ENCODE measurements around the gene ISM1. TPM values are rescaled to one million over a fixed set of nuclear protein-coding genes. Genes with fewer than 3 reads are reported as not detected.

The ISM1 gene
- total and polyA plus RNA-seq, 2 donors (not counting 1 experiment from before 2014, with no cell fraction given): 0.10 to 0.17 TPM

DNA sequence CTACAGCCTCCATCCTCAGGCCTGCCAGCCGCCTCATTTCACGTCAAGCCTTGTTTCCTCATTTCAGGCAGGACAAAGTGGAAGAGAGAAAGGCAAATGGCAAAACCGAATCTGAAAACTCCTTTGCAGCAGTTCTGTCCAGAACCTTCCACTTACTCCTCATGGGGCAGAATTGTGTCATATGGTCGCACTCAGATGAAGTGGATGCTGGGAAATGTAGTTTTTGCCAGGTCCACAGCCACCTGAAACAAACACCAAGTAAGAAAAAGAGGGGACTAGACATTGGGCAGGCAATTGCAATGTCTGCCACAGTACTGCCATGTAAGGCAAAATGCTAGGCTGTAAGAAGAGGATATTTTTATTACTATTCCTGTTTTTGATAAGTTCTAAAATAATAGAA is 44.9 kb downstream of the ISM1 start:
- no peaks in the 10 kb centered on the region for H3K79me2 ChIP-seq (ENCODE audit: control insufficient read depth, insufficient read depth, low read length)
- H3K27ac ChIP-seq (ENCODE audit: insufficient read depth, low read length): no peak overlapping the region
- H3K9ac ChIP-seq (ENCODE audit: insufficient read depth, low read length): no peak overlapping the region
- no peak for TF ChIP-seq EZH2 (IDR thresholded peaks at IDR 0.05; ENCODE audit: low read length, missing control alignments)
- TF ChIP-seq, protein P1, sequence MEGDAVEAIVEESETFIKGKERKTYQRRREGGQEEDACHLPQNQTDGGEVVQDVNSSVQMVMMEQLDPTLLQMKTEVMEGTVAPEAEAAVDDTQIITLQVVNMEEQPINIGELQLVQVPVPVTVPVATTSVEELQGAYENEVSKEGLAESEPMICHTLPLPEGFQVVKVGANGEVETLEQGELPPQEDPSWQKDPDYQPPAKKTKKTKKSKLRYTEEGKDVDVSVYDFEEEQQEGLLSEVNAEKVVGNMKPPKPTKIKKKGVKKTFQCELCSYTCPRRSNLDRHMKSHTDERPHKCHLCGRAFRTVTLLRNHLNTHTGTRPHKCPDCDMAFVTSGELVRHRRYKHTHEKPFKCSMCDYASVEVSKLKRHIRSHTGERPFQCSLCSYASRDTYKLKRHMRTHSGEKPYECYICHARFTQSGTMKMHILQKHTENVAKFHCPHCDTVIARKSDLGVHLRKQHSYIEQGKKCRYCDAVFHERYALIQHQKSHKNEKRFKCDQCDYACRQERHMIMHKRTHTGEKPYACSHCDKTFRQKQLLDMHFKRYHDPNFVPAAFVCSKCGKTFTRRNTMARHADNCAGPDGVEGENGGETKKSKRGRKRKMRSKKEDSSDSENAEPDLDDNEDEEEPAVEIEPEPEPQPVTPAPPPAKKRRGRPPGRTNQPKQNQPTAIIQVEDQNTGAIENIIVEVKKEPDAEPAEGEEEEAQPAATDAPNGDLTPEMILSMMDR (conservative IDR thresholded peaks at IDR 0.05 in 1 of 2, IDR thresholded peaks at IDR 0.05 in 1 of 2; ENCODE audit: low read depth in 1 of 2, low read length in 2 of 2): no peak
- H4K20me1 ChIP-seq (ENCODE audit: control insufficient read depth, extremely low read depth, insufficient read depth, low read length): no peaks in the 10 kb centered on the region
- H3K36me3 ChIP-seq (ENCODE audit: control insufficient read depth, insufficient read depth, low read length): no peaks in the 10 kb centered on the region
- H3K9me3 ChIP-seq (ENCODE audit: control insufficient read depth, insufficient read depth, low read depth, low read length): no peaks in the 10 kb centered on the region
- no peak overlapping the region for H3K4me3 ChIP-seq (replicated peaks in 1 of 4; ENCODE audit: control extremely low read depth in 1 of 4, insufficient read depth in 1 of 4, low read depth in 3 of 4, low read length in 4 of 4)
- no peaks in the 10 kb centered on the region for H3K4me1 ChIP-seq (ENCODE audit: control insufficient read depth, extremely low read depth, insufficient read depth, low read length)
- H3K27me3 ChIP-seq (ENCODE audit: control insufficient read depth, insufficient read depth, low read length): no peaks in the 10 kb centered on the region
- no peak overlapping the region for H3K4me2 ChIP-seq (ENCODE audit: extremely low read depth, insufficient read depth, low read length)
- H2AFZ ChIP-seq (ENCODE audit: low read length): no peak overlapping the region
- DNase-seq (ENCODE audit: low read depth in 2 of 2): no peak

DNA sequence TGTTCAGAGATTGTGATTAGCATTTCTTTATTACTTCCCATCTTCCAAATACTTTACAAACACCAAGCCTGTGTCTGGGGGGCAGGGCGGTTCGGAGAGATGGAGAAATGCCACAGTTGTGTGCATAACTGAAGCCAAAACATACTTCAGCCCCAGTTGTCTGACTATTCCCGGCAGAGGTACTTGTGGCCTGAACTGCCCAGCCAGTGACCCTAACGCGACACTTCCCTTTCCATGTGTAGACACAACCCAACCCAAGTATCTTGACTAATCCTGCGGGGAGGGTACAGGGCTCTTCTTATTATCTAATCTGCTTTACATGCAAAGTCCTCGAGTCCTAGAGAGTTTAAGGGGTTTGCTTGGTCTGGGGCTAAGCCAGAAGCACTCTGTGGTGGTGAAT is 46.2 kb downstream of the ISM1 start:
- Histone ChIP-seq H3K79me2 (ENCODE audit: control insufficient read depth, insufficient read depth, low read length) (no peaks in the 10 kb centered on the region), H4K20me1 (ENCODE audit: control insufficient read depth, extremely low read depth, insufficient read depth, low read length) (no peaks in the 10 kb centered on the region), H2AFZ (ENCODE audit: low read length) (no peak overlapping the region), H3K36me3 (ENCODE audit: control insufficient read depth, insufficient read depth, low read length) (no peaks in the 10 kb centered on the region), H3K4me3 (replicated peaks in 1 of 4; ENCODE audit: control extremely low read depth in 1 of 4, insufficient read depth in 1 of 4, low read depth in 3 of 4, low read length in 4 of 4) (no peak overlapping the region), H3K27ac (ENCODE audit: insufficient read depth, low read length) (no peak overlapping the region), H3K9me3 (ENCODE audit: control insufficient read depth, insufficient read depth, low read depth, low read length) (no peaks in the 10 kb centered on the region), H3K4me2 (ENCODE audit: extremely low read depth, insufficient read depth, low read length) (no peak overlapping the region), H3K4me1 (ENCODE audit: control insufficient read depth, extremely low read depth, insufficient read depth, low read length) (no peaks in the 10 kb centered on the region), H3K27me3 (ENCODE audit: control insufficient read depth, insufficient read depth, low read length) (no peaks in the 10 kb centered on the region), H3K9ac (ENCODE audit: insufficient read depth, low read length) (no peak overlapping the region)
- TF ChIP-seq, protein P1 (conservative IDR thresholded peaks at IDR 0.05 in 1 of 2, IDR thresholded peaks at IDR 0.05 in 1 of 2; ENCODE audit: low read depth in 1 of 2, low read length in 2 of 2): no peak
- no peak for TF ChIP-seq EZH2 (IDR thresholded peaks at IDR 0.05; ENCODE audit: low read length, missing control alignments)
- DNase-seq (ENCODE audit: low read depth in 2 of 2): no peak

DNA sequence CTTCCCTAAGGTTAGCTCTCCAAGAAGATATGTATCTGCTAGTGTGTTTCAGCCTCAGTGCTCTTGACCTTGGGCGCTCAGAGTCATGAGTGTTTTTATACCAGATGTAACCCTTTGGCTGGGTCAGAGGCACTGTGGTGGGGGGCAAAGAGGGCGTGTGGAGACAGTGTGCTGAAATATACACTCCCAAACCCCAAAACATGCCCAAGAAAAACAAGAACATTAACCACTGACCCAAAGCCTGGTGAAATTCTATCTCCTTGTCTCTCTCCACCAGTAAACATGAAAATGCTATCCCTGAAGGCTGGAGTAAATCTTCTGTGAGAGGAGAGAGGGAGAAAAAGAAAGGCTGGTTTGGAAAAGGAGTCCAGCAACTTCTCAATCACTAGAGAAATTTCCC is 47.9 kb downstream of the ISM1 start:
- Histone ChIP-seq H3K36me3 (ENCODE audit: control insufficient read depth, insufficient read depth, low read length) (no peaks in the 10 kb centered on the region), H3K9me3 (ENCODE audit: control insufficient read depth, insufficient read depth, low read depth, low read length) (no peaks in the 10 kb centered on the region), H3K4me1 (ENCODE audit: control insufficient read depth, extremely low read depth, insufficient read depth, low read length) (no peaks in the 10 kb centered on the region), H3K27ac (ENCODE audit: insufficient read depth, low read length) (no peak overlapping the region), H3K4me2 (ENCODE audit: extremely low read depth, insufficient read depth, low read length) (no peak overlapping the region), H4K20me1 (ENCODE audit: control insufficient read depth, extremely low read depth, insufficient read depth, low read length) (no peaks in the 10 kb centered on the region), H3K4me3 (replicated peaks in 1 of 4; ENCODE audit: control extremely low read depth in 1 of 4, insufficient read depth in 1 of 4, low read depth in 3 of 4, low read length in 4 of 4) (no peak overlapping the region), H2AFZ (ENCODE audit: low read length) (no peak overlapping the region), H3K27me3 (ENCODE audit: control insufficient read depth, insufficient read depth, low read length) (no peaks in the 10 kb centered on the region), H3K9ac (ENCODE audit: insufficient read depth, low read length) (no peak overlapping the region), H3K79me2 (ENCODE audit: control insufficient read depth, insufficient read depth, low read length) (no peaks in the 10 kb centered on the region)
- no peak for DNase-seq (ENCODE audit: low read depth in 2 of 2)
- no peak for TF ChIP-seq EZH2 (IDR thresholded peaks at IDR 0.05; ENCODE audit: low read length, missing control alignments)
